DOHH2 (cell line): Measurements from ENCODE around the gene MICAL3.

ENCODE experiments used
- H3F3A ChIP-seq: fragments of 200-600 bp; sonication (generic), shearing (Covaris generic); 2 replicates; pipeline ENCODE4 v1.6.0; 2016; ENCODE audit warnings: antibody characterized with exemption, mild to moderate bottlenecking; ENCODE audit not compliant: control insufficient read depth, insufficient read depth
- H3K27ac ChIP-seq: fragments of 200-600 bp; sonication (generic); 2 replicates; pipeline ENCODE4 v1.5.1; 2014; ENCODE audit warnings: low read depth, mild to moderate bottlenecking, low read length, moderate library complexity
- H3K27me3 ChIP-seq: fragments of 200-600 bp; sonication (generic); 2 replicates; pipeline ENCODE4 v1.6.1; 2014; ENCODE audit warnings: mild to moderate bottlenecking, low read length, mixed read lengths; ENCODE audit not compliant: control insufficient read depth
- H3K36me3 ChIP-seq: fragments of 200-600 bp; sonication (generic); 2 replicates; pipeline ENCODE4 v1.6.1; 2014; ENCODE audit warnings: mild to moderate bottlenecking, low read length, moderate library complexity, mixed read lengths; ENCODE audit not compliant: control insufficient read depth
- H3K4me1 ChIP-seq: fragments of 200-600 bp; sonication (generic); 2 replicates; pipeline ENCODE4 v1.6.1; 2014; ENCODE audit warnings: mild to moderate bottlenecking, low read length, mixed read lengths; ENCODE audit not compliant: control insufficient read depth
- H3K4me2 ChIP-seq: fragments of 200-600 bp; sonication (generic); 2 replicates; pipeline ENCODE4 v1.6.0; 2014; ENCODE audit warnings: mild to moderate bottlenecking, low read length, moderate library complexity
- H3K4me3 ChIP-seq: fragments of 200-600 bp; sonication (generic); 2 replicates; pipeline ENCODE4 v1.5.1; 2014; ENCODE audit warnings: mild to moderate bottlenecking, low read length, mixed read lengths
- H3K79me2 ChIP-seq: fragments of 200-600 bp; sonication (generic); 2 replicates; pipeline ENCODE4 v1.6.1; 2014; ENCODE audit warnings: mild to moderate bottlenecking, low read length, mixed read lengths; ENCODE audit not compliant: control insufficient read depth
- H3K9me2 ChIP-seq: fragments of 200-600 bp; sonication (generic); replicated peaks from 2 replicates; pipeline ENCODE4 v1.6.1; 2014; ENCODE audit warnings: mild to moderate bottlenecking, low read length, mixed read lengths; ENCODE audit not compliant: control insufficient read depth
- H3K9me3 ChIP-seq: fragments of 200-600 bp; sonication (generic); 2 replicates; pipeline ENCODE4 v1.6.1; 2014; ENCODE audit warnings: antibody characterized with exemption, low read length, mixed read lengths; ENCODE audit not compliant: control insufficient read depth, insufficient read depth
- H4K20me1 ChIP-seq: fragments of 200-600 bp; sonication (generic); 2 replicates; pipeline ENCODE4 v1.6.0; 2014; ENCODE audit warnings: low read depth, mild to moderate bottlenecking, antibody characterized with exemption, low read length, moderate library complexity; ENCODE audit not compliant: control insufficient read depth, insufficient read depth
- CTCF ChIP-seq: fragments of 200-600 bp; sonication (generic); IDR thresholded peaks from one replicate; pipeline ENCODE4 v1.5.1; 2014; ENCODE audit warnings: antibody characterized with exemption, mild to moderate bottlenecking, low read depth, low read length; ENCODE audit not compliant: poor library complexity, severe bottlenecking
- EZH2phosphoT487 ChIP-seq: fragments of 200-600 bp; sonication (generic); IDR thresholded peaks from 2 replicates; pipeline ENCODE4 v1.6.1; 2017; ENCODE audit warnings: borderline replicate concordance, mild to moderate bottlenecking, antibody characterized with exemption, low read length, moderate library complexity, mixed read lengths

The MICAL3 gene

GRCh38 chr22:17787716-17788330 lies 236.5 kb downstream of the MICAL3 start:
- Histone ChIP-seq H3K4me2 (no peak overlapping the region), H3K27ac (no peak overlapping the region), H4K20me1 (no peaks in the 10 kb centered on the region), H3F3A (0 out of 2 replicates have a peak, but pooled peaks cover 4% of the 10 kb centered on the region), H3K79me2 (no peaks in the 10 kb centered on the region), H3K9me3 (no peaks in the 10 kb centered on the region), H3K36me3 (peaks cover 3% of the 10 kb centered on the region; the same call in 1 of the 2 replicates), H3K4me1 (0 out of 2 replicates have a peak, but pooled peaks cover 3% of the 10 kb centered on the region), H3K27me3 (no peaks in the 10 kb centered on the region), H3K9me2 (no peaks in the 10 kb centered on the region), H3K4me3 (no peak overlapping the region)
- TF ChIP-seq EZH2phosphoT487 (no peak), CTCF (no peak)

GRCh38 chr22:17787241-17787640 lies 237.1 kb downstream of the MICAL3 start:
- Histone ChIP-seq H4K20me1 (no peaks in the 10 kb centered on the region), H3K4me3 (no peak overlapping the region), H3K9me2 (no peaks in the 10 kb centered on the region), H3K27ac (no peak overlapping the region), H3K79me2 (no peaks in the 10 kb centered on the region), H3F3A (0 out of 2 replicates have a peak, but pooled peaks cover 4% of the 10 kb centered on the region), H3K9me3 (no peaks in the 10 kb centered on the region), H3K27me3 (no peaks in the 10 kb centered on the region), H3K4me2 (no peak overlapping the region), H3K36me3 (peaks cover 3% of the 10 kb centered on the region; the same call in 1 of the 2 replicates), H3K4me1 (0 out of 2 replicates have a peak, but pooled peaks cover 3% of the 10 kb centered on the region)
- TF ChIP-seq CTCF (no peak), EZH2phosphoT487 (no peak)

- no peaks in the 10 kb centered on the region for H3K79me2 ChIP-seq
- peaks cover 3% of the 10 kb centered on the region for H3K4me1 ChIP-seq
- H3K27ac ChIP-seq = no peak overlapping the region
- no peaks in the 10 kb centered on the region for H3K27me3 ChIP-seq
- H3K36me3 ChIP-seq = peaks cover 3% of the 10 kb centered on the region; the same call in 1 of the 2 replicates
- no peak for TF ChIP-seq CTCF
- no peak for TF ChIP-seq EZH2phosphoT487
- no peak overlapping the region for H3K4me2 ChIP-seq
- H4K20me1 ChIP-seq = no peaks in the 10 kb centered on the region
- H3K9me2 ChIP-seq = no peaks in the 10 kb centered on the region
- no peak overlapping the region for H3K4me3 ChIP-seq
- H3K9me3 ChIP-seq = no peaks in the 10 kb centered on the region
- H3F3A ChIP-seq = 0 out of 2 replicates have a peak, but pooled peaks cover 4% of the 10 kb centered on the region
These were observed 237.8 kb downstream of the MICAL3 start for GRCh38 chr22:17786435-17787161.
